ENCODE results near the gene SNX21.

DNA sequence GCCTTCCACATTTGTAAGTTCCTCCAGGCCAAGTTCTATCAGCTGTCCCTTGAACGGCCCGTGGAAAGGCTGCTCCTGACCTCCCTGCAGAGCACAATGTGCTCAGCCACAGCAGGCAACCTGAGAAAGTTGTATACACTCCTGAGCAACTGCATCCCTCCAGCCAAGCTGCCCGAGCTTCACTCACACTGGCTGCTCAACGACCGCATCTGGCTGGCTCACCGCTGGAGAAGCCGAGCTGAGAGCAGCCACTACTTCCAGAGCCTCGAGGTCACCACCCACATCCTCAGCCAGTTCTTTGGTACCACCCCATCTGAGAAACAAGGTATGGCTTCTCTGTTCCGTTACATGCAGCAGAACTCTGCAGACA is 49.5 kb downstream of the SNX21 start:
- TF ChIP-seq, protein P1, sequence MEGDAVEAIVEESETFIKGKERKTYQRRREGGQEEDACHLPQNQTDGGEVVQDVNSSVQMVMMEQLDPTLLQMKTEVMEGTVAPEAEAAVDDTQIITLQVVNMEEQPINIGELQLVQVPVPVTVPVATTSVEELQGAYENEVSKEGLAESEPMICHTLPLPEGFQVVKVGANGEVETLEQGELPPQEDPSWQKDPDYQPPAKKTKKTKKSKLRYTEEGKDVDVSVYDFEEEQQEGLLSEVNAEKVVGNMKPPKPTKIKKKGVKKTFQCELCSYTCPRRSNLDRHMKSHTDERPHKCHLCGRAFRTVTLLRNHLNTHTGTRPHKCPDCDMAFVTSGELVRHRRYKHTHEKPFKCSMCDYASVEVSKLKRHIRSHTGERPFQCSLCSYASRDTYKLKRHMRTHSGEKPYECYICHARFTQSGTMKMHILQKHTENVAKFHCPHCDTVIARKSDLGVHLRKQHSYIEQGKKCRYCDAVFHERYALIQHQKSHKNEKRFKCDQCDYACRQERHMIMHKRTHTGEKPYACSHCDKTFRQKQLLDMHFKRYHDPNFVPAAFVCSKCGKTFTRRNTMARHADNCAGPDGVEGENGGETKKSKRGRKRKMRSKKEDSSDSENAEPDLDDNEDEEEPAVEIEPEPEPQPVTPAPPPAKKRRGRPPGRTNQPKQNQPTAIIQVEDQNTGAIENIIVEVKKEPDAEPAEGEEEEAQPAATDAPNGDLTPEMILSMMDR (IDR thresholded peaks at IDR 0.05): no peak
- no peak for TF ChIP-seq POLR2A (IDR thresholded peaks at IDR 0.05)
